ENCODE measurements around the gene SMCHD1.
A peak's percentile ranks its signal among the peaks of the same experiment; 100 is the strongest.

SMCHD1 gene

DNA sequence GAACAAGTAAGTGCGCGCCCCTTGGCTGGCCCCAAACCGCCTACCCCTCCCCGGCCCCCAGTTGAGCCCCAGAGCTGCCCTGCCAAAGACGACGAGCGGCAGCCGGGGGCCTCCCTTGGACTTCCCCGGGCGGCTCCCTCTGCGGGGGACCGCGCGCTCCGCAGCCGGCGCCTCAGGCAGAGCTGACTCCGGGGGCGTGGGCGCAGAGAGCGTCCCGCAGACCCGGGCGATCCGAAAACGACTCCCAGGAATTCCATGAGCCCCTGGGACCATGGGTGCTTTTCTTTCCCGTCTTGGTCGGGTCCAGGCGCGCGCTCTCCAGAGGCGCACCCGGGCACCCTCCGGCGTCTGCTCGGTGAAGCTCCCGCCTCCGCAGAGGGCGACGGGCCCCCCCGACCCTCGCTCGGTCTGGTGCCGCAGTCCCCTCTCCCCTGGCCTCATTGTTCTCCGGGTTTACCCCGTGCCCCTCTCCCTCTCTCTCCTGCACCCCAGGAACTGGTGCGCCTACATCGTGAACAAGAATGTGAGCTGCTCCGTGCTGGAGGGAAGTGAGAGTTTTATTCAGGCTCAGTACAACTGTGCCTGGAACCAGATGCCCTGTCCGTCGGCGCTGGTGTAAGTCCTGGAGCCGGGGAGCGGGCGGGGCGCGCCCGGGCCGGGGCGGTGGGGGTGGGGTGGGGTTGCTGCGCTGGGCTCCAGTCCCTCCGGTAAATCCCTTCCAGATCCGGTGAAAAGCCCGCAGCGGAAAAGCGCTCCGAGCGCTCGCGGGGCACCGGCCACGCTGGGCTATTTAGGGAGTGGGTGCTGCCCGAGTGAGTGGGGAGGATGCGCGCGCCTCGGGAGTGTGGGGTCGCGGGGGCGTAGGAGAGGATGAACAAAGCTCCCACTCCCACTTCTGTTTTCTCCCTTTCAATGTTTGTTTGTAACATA, 192.1 kb downstream of the SMCHD1 start:
- H3K27me3 ChIP-seq (ENCODE audit: insufficient read depth, poor library complexity, severe bottlenecking) = no peaks in the 10 kb centered on the region
- DNase-seq (ENCODE audit: low read depth in 1 of 2, low spot score in 1 of 2) = peak; percentile 50 to 64
- peak; percentile 43; the same call in 1 of the 2 replicates for TF ChIP-seq SPI1 (IDR thresholded peaks at IDR 0.05; ENCODE audit: borderline replicate concordance, low read depth)
- TF ChIP-seq GABPA (IDR thresholded peaks at IDR 0.05; ENCODE audit: low read depth) = no peak
- TF ChIP-seq REST (IDR thresholded peaks at IDR 0.05; ENCODE audit: insufficient replicate concordance, low read depth) = no peak
- TF ChIP-seq POLR2AphosphoS5 (IDR thresholded peaks at IDR 0.05; ENCODE audit: low read depth) = no peak
- H3K27ac ChIP-seq (replicated peaks) = peak overlapping the region; percentile 67
- H3K4me3 ChIP-seq (replicated peaks; ENCODE audit: insufficient read depth, low read length) = peak overlapping the region; percentile 72

DNA sequence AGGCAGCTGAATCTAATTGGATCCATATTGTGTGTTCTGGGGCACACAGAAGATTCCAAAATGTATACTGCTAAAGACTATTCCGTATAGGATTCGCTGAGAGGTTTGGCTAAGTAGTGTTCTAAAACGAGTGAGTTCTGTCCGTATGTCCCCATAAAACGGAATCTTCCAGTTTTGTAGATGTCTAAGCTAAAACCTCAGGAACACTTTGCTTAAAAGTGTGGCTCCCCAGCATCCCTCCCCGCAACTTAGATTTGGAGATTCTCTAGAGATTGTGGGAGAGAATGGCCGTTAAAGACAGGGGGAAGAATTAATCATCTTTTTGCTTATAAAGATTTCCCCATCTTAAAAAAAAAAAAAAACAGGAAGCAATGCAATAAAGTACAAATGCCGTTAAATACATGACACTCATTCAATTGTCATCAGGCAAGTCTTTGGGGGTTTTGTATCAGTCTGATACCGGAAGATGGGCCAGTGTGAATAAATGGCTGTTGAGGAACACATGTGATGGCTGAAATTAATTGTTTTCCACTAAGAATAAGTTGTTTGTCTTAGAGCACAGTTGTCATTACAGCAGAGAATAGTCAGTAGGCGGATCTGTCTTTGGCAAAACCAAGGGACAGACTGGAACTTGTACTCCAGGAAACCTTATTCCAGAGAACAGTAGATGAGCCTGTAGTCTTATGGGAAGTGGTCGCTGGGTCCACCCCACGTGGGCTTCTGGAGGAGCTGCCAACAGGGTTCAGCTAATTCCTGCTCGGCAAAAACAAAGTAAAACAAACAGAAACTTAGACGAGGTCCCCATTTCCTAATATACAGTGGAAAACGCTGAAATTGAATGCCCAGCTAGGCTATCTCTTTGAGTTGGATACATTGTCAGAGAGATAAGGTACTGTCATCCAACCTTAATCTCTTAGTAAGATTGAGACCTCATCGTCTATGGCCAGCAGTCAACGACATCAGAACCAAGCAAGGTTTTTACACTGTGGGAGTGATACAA, 193.0 kb downstream of the SMCHD1 start:
- Histone ChIP-seq H3K27me3 (ENCODE audit: insufficient read depth, poor library complexity, severe bottlenecking) (no peaks in the 10 kb centered on the region), H3K27ac (replicated peaks) (peak overlapping the region; percentile 67), H3K4me3 (replicated peaks; ENCODE audit: insufficient read depth, low read length) (peak overlapping the region; percentile 72)
- peak; percentile 51 to 67 for DNase-seq (ENCODE audit: low read depth in 1 of 2, low spot score in 1 of 2)
- TF ChIP-seq REST (IDR thresholded peaks at IDR 0.05; ENCODE audit: insufficient replicate concordance, low read depth) = no peak
- TF ChIP-seq GABPA (IDR thresholded peaks at IDR 0.05; ENCODE audit: low read depth) = 0 out of 2 replicates have a peak, but pooled peaks have one; percentile 23

GRCh38 chr18:2850816-2851215, 195.3 kb downstream of the SMCHD1 start:
- no peak for DNase-seq (ENCODE audit: low read depth in 1 of 2, low spot score in 1 of 2)
- Histone ChIP-seq H3K27ac (replicated peaks) (no peak overlapping the region), H3K27me3 (ENCODE audit: insufficient read depth, poor library complexity, severe bottlenecking) (no peaks in the 10 kb centered on the region)

More at GRCh38 chr18:2850816-2851215, 195.3 kb downstream of the SMCHD1 start:
- no peak for TF ChIP-seq POLR2AphosphoS5 (IDR thresholded peaks at IDR 0.05; ENCODE audit: low read depth)
- TF ChIP-seq REST (IDR thresholded peaks at IDR 0.05; ENCODE audit: insufficient replicate concordance, low read depth) = no peak
- no peak overlapping the region for H3K4me3 ChIP-seq (replicated peaks; ENCODE audit: insufficient read depth, low read length)

Data from HL-60 (cell line).